Testis (tissue), 3 donors: ENCODE results near the gene KIF2A. TPM values are rescaled to one million over a fixed set of nuclear protein-coding genes. Genes with fewer than 3 reads are reported as not detected.

ENCODE experiments used
- DNase-seq: peaks from one replicate; pipeline ENCODE4 v3.0.0-alpha.2; 2019
- H3K27ac ChIP-seq, 2 donors: fragments of 200-600 bp; sonication (generic); one replicate each; pipeline ENCODE4 v1.5.1; 2019
- H3K27me3 ChIP-seq: fragments of 200-600 bp; sonication (generic); one replicate; pipeline ENCODE4 v1.5.1; 2019
- H3K36me3 ChIP-seq: fragments of 200-600 bp; sonication (generic); one replicate; pipeline ENCODE4 v1.5.1; 2017; ENCODE audit warnings: low read depth; ENCODE audit errors: missing control alignments
- H3K4me1 ChIP-seq: fragments of 200-600 bp; sonication (generic); one replicate; pipeline ENCODE4 v1.5.1; 2019
- H3K4me3 ChIP-seq, 2 donors: fragments of 200-600 bp; sonication (generic); one replicate each; pipeline ENCODE4 v1.5.1; 2017 to 2019
- H3K9me3 ChIP-seq: fragments of 200-600 bp; sonication (generic); one replicate; pipeline ENCODE4 v1.5.1; 2017
- CTCF ChIP-seq, 3 experiments: fragments of 450-650 bp in 2 of 3; fragments of 200-600 bp in 1 of 3; sonication (generic) in 1 of 3; IDR thresholded peaks; one replicate each; pipeline ENCODE4 v1.5.1; 2016 to 2019; ENCODE audit warnings: antibody characterized with exemption in 3 of 3, mild to moderate bottlenecking in 2 of 3, moderate library complexity in 1 of 3
- POLR2A ChIP-seq: fragments of 450-650 bp; IDR thresholded peaks from one replicate; pipeline ENCODE4 v1.6.1; 2017; ENCODE audit warnings: antibody characterized with exemption, mild to moderate bottlenecking, moderate library complexity
- WGBS, 2 donors: methylation state at CpG; one replicate each; pipeline ENCODE4 v1.1.5; 2018; 5-methylcytosine and 5-hydroxymethylcytosine counted together
- intact Hi-C: fragments of 100-400 bp; cut with DNase I; formaldehyde crosslinking; loops from one replicate; pipeline ENCODE4 v1.15.1; 2023; ENCODE audit warnings: low total_unique reads
- polyA plus RNA-seq: library from polyadenylated mRNA; stranded (reverse); fragments of 350-450 nt; fragmentation: Illumina TruSeq; extraction: RNeasy Lipid Tissue Mini Kit (QIAGEN cat#74804); gene quantifications from one replicate; pipeline ENCODE4 v1.2.3, GENCODE V29; 2014; ENCODE audit warnings: low read depth, low replicate concordance; ENCODE audit not compliant: insufficient read depth
- total RNA-seq, 2 donors: library from RNA; depleted of rRNA; stranded (reverse); fragments of >200 nt; gene quantifications; one replicate each; pipeline ENCODE4 v1.2.3, GENCODE V29; 2016

KIF2A gene
- total and polyA plus RNA-seq, 3 donors from 2014 or later: 80.0 to 91.5 (median 86.5) TPM

DNA sequence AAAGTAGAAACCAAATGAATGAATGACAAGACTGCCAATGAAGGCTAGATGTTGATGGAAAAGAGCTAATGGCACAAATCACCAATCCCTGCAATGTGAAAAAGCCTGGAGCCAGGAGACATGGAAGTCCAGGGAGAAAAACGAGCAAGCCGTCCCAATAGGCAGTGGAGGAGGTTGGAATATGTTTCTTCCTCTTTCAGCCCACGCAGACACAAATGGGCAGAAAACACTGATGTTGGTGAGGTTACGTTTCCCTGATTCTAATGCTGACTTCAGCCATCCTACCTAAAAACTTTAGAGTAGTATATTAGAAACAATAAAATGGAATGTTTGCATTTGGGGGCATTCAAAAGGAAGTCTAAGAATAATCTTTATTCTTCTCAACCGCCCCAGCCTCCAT lies 23.9 kb upstream of the KIF2A start:
- H3K36me3 ChIP-seq: no peaks in the 10 kb centered on the region
- H3K4me1 ChIP-seq: no peaks in the 10 kb centered on the region
- intact Hi-C loops: no loop called here
- H3K27me3 ChIP-seq: no peaks in the 10 kb centered on the region
- TF ChIP-seq POLR2A (no peak), CTCF (IDR thresholded peaks at IDR 0.05) (no peak)
- H3K9me3 ChIP-seq: no peaks in the 10 kb centered on the region
- H3K27ac ChIP-seq: peak overlapping the region; percentile 42 to 65
- 39 to 45% methylated on average over 5 of the region's 5 CpGs for WGBS, 2 donors
- DNase-seq: peak; percentile 22
- no peak overlapping the region for H3K4me3 ChIP-seq

DNA sequence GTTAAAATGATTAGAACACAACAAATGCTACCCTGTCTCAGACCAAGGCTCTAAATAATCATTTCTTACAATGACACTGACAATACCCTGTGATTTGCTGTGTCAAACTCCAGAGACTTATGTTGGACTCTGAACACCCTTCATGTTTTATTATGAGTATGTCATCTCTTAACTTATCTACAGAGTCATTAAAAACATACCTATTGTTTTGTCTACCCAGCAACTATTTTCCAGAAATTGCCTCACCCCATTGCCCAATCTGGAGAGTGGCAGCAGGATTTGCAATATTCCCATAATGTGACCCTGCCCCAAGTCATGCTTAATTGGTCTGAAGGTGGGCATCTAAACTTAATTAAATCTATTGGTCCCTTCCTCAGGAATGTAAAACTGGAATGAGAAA lies 23.0 kb upstream of the KIF2A start:
- no peaks in the 10 kb centered on the region for H3K4me1 ChIP-seq
- H3K27me3 ChIP-seq: no peaks in the 10 kb centered on the region
- TF ChIP-seq POLR2A: no peak
- no peak for TF ChIP-seq CTCF (IDR thresholded peaks at IDR 0.05)
- no peaks in the 10 kb centered on the region for H3K36me3 ChIP-seq
- no peak for DNase-seq
- intact Hi-C loops: no loop called here
- no peak overlapping the region for H3K4me3 ChIP-seq
- H3K27ac ChIP-seq: no peak overlapping the region
- no peaks in the 10 kb centered on the region for H3K9me3 ChIP-seq

DNA sequence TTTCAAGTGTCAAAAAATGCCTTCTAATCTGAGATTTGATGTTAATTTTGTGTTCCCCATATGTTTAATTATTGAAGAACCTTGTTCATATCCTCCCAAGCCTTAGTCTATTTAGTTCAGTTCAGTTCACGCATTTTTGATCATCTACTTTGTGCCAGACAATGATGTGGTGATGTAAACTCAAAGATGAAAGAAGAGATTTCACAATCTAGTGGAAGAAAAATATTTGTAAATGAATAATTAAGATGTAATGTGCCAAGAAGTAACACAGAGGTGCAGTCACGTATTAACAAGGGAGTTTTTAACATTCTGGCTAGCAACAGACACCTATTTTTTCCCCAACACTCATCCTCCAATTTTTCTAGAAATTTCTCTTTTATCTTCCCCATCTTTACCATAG lies 22.1 kb upstream of the KIF2A start:
- Histone ChIP-seq H3K4me1 (no peaks in the 10 kb centered on the region), H3K9me3 (no peaks in the 10 kb centered on the region), H3K27me3 (no peaks in the 10 kb centered on the region), H3K27ac (no peak overlapping the region), H3K4me3 (no peak overlapping the region), H3K36me3 (no peaks in the 10 kb centered on the region)
- TF ChIP-seq CTCF (IDR thresholded peaks at IDR 0.05): no peak
- intact Hi-C loops: no loop called here
- 82 to 85% methylated on average over 2 of the region's 2 CpGs for WGBS, 2 donors
- DNase-seq: no peak

DNA sequence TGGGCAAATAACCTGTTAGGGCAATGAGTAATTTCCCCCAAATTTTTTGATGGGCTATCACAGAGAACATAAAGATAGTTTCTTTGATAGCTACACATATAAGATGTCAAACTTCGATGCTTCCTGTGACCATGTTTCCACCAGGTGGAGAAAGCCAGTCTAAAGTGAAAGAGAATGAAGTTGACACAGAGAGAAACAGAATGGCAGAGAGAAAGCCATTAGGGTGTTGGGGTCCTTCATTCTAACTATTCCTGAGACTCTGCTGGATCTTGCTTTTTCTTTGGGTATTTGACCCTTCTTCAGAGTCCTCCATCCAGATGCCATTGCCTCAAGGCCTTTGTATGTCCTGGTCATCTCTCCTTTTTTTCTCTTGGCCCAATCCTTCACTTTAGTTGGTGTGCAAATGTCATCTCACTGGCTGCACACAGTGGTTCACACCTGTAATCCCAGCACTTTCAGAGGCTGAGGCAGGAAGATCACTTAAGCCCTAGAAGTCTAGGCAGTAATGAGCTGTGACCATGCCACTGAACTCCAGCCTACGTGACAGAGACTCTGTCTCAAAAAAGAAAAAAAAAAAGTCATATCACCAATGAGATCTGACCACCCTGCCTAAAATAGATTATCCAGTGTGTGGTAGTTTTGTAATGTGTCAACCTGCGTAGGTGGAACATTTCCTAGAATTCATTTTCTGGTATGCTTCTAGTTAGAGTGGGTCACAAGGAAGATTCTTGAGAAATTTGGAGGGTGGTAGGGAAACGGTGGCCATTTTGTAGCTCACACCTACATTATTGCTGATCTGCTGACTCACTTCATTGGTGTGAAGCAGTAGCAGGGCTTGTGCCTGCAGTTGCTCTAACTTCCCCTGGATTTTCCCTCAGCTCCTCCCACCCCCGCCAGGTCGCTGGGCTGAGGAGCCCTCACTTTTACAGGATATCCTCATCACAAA lies 20.8 kb upstream of the KIF2A start:
- Histone ChIP-seq H3K4me3 (no peak overlapping the region), H3K4me1 (no peaks in the 10 kb centered on the region), H3K27me3 (no peaks in the 10 kb centered on the region), H3K36me3 (no peaks in the 10 kb centered on the region), H3K27ac (no peak overlapping the region), H3K9me3 (no peaks in the 10 kb centered on the region)
- 82 to 93% methylated on average over 6 of the region's 6 CpGs for WGBS, 2 donors
- no peak for DNase-seq
- TF ChIP-seq POLR2A (no peak), CTCF (IDR thresholded peaks at IDR 0.05) (no peak)
- intact Hi-C loops: no loop called here

DNA sequence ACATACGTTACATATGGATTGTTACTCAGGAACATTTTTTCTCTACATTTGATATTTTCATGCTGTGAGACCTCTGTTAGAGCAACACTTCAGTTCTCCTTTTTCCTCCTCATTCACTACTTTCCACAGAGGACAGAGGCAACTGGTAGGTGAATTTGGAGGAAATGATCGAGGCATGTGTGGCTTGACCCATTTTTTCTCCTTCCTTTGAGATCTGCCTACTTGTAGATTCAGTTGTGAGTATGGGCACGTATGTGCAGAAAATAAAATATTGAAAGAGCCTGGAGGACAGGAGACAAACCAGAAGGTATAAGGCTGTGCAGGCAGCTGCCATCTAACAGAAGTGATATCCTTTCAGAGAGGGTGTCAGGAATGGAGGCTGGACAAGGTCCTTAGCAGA lies 19.2 kb upstream of the KIF2A start:
- no peak overlapping the region for H3K4me3 ChIP-seq
- H3K27ac ChIP-seq: no peak overlapping the region
- no peaks in the 10 kb centered on the region for H3K9me3 ChIP-seq
- WGBS, 2 donors: 88 to 91% methylated on average over 3 of the region's 3 CpGs
- no peaks in the 10 kb centered on the region for H3K36me3 ChIP-seq
- intact Hi-C loops: no loop called here
- no peaks in the 10 kb centered on the region for H3K4me1 ChIP-seq
- DNase-seq: no peak
- no peaks in the 10 kb centered on the region for H3K27me3 ChIP-seq
- no peak for TF ChIP-seq POLR2A
- no peak for TF ChIP-seq CTCF (IDR thresholded peaks at IDR 0.05)
